Caki2 (cell line): Measurements from ENCODE around the gene NANOS3. TPM values are rescaled to one million over a fixed set of nuclear protein-coding genes. Genes with fewer than 3 reads are reported as not detected.

Experiments
- DNase-seq: peaks from one replicate; pipeline ENCODE4 v3.0.0-alpha.2; 2015; ENCODE audit warnings: low read depth
- in situ Hi-C: cut with HindIII; loops from 2 replicates; pipeline ENCODE4 v1.10.0; 2016; ENCODE audit warnings: low sequenced_read_pairs, low pct_unique_long_range_greater_than_20kb, mixed read lengths
- total RNA-seq: library from RNA; depleted of rRNA; stranded (reverse); fragments of >200 nt; shearing (Covaris generic); gene quantifications from 2 replicates; pipeline ENCODE4 v1.2.3, GENCODE V29; 2014; ENCODE audit warnings: low replicate concordance; rRNA removed

The NANOS3 gene
- total RNA-seq, 1 experiment from 2014 or later: not detected

GRCh38 chr19:13929340-13929739, 52.4 kb downstream of the NANOS3 start:
- in situ Hi-C loops: no loop called here
- no peak for DNase-seq

- in situ Hi-C loops: no loop called here
- DNase-seq: no peak
Observed at GRCh38 chr19:13929956-13930355, 53.0 kb downstream of the NANOS3 start.

Other genes with a start within 250 kb of the NANOS3 start
- 90.3 and 174 TPM in 2 replicates for gene MRI1, start 112.6 kb upstream of the NANOS3 start, total RNA-seq
- gene C19orf53, start 102.7 kb upstream of the NANOS3 start, total RNA-seq: 170 and 176 TPM in 2 replicates
- 6.2 and 6.3 TPM in 2 replicates for gene ZSWIM4, start 81.7 kb upstream of the NANOS3 start, total RNA-seq
- gene BRME1, start 29.0 kb downstream of the NANOS3 start, total RNA-seq: 5.5 and 12.7 TPM in 2 replicates
- gene CC2D1A, start 29.1 kb downstream of the NANOS3 start, total RNA-seq: 24.1 and 28.2 TPM in 2 replicates
- gene PODNL1, start 61.3 kb downstream of the NANOS3 start, total RNA-seq: 16.1 TPM in 1 of 2 replicates, not detected in the other
- gene DCAF15, start 75.4 kb downstream of the NANOS3 start, total RNA-seq: 16.8 and 20.3 TPM in 2 replicates
- 6.1 and 7.5 TPM in 2 replicates for gene RFX1, start 129.2 kb downstream of the NANOS3 start, total RNA-seq
- gene RLN3, start 151.0 kb downstream of the NANOS3 start, total RNA-seq: not detected in 2 replicates
- gene IL27RA, start 154.6 kb downstream of the NANOS3 start, total RNA-seq: 8.6 and 15.6 TPM in 2 replicates
- gene PALM3, start 184.9 kb downstream of the NANOS3 start, total RNA-seq: not detected in 2 replicates
- 2.5 and 2.7 TPM in 2 replicates for gene MISP3, start 195.7 kb downstream of the NANOS3 start, total RNA-seq
- not detected in 2 replicates for gene C19orf67, start 208.6 kb downstream of the NANOS3 start, total RNA-seq
- 68.1 and 92.1 TPM in 2 replicates for gene SAMD1, start 213.6 kb downstream of the NANOS3 start, total RNA-seq
- gene PRKACA, start 240.6 kb downstream of the NANOS3 start, total RNA-seq: 17.6 and 25.4 TPM in 2 replicates